Mucosa of rectum (tissue), 2 donors: ENCODE data around the gene PARD3.

Experiments used
- H3K27ac ChIP-seq, 2 donors: one replicate each; pipeline ENCODE4 v1.7.0; 2013; ENCODE audit warnings: inconsistent platforms in 2 of 2, low read depth in 2 of 2, low read length in 2 of 2
- H3K27me3 ChIP-seq, 2 donors: one replicate each; pipeline ENCODE4 v1.7.0; 2013; ENCODE audit warnings: low read length in 2 of 2; ENCODE audit not compliant: control insufficient read depth in 2 of 2, insufficient read depth in 2 of 2
- H3K36me3 ChIP-seq, 2 donors: one replicate each; pipeline ENCODE4 v1.7.0; 2013; ENCODE audit warnings: low read length in 2 of 2; ENCODE audit not compliant: control insufficient read depth in 2 of 2, insufficient read depth in 2 of 2
- H3K4me1 ChIP-seq, 2 donors: one replicate each; pipeline ENCODE4 v1.7.0; 2013; ENCODE audit warnings: low read length in 2 of 2, mild to moderate bottlenecking in 1 of 2; ENCODE audit not compliant: control insufficient read depth in 2 of 2, insufficient read depth in 2 of 2
- H3K4me3 ChIP-seq, 2 donors: one replicate each; pipeline ENCODE4 v1.7.0; 2013; ENCODE audit warnings: low read length in 2 of 2
- H3K9ac ChIP-seq, 2 donors: one replicate each; pipeline ENCODE4 v1.7.0; 2013; ENCODE audit warnings: low read length in 2 of 2, low read depth in 1 of 2, mild to moderate bottlenecking in 1 of 2
- H3K9me3 ChIP-seq, 2 donors: one replicate each; pipeline ENCODE4 v1.7.0; 2013; ENCODE audit warnings: low read length in 2 of 2; ENCODE audit not compliant: control insufficient read depth in 2 of 2
- donor health status: healthy.
- donor health status: Normal muscosa, but diverticular disease.

PARD3 gene

GRCh38 chr10:34292194-34292565 lies 522.9 kb downstream of the PARD3 start:
- H3K9me3 ChIP-seq, result no peaks in the 10 kb centered on the region
- no peaks in the 10 kb centered on the region for H3K4me1 ChIP-seq
- no peaks in the 10 kb centered on the region for H3K27me3 ChIP-seq
- no peak overlapping the region for H3K27ac ChIP-seq
- H3K9ac ChIP-seq, result no peak overlapping the region
- no peaks in the 10 kb centered on the region for H3K36me3 ChIP-seq
- no peak overlapping the region for H3K4me3 ChIP-seq

- Histone ChIP-seq H3K27ac (no peak overlapping the region), H3K27me3 (no peaks in the 10 kb centered on the region), H3K9me3 (no peaks in the 10 kb centered on the region), H3K4me3 (no peak overlapping the region), H3K9ac (no peak overlapping the region), H3K4me1 (no peaks in the 10 kb centered on the region), H3K36me3 (no peaks in the 10 kb centered on the region)
Observed at GRCh38 chr10:34291466-34292193, 523.5 kb downstream of the PARD3 start.

- Histone ChIP-seq H3K27ac (no peak overlapping the region), H3K27me3 (no peaks in the 10 kb centered on the region), H3K4me1 (no peaks in the 10 kb centered on the region), H3K36me3 (no peaks in the 10 kb centered on the region), H3K9ac (no peak overlapping the region), H3K4me3 (no peak overlapping the region), H3K9me3 (no peaks in the 10 kb centered on the region)
Observed at GRCh38 chr10:34290412-34291081, 524.5 kb downstream of the PARD3 start.

- Histone ChIP-seq H3K27ac (no peak overlapping the region), H3K4me3 (no peak overlapping the region), H3K4me1 (no peaks in the 10 kb centered on the region), H3K36me3 (no peaks in the 10 kb centered on the region), H3K9me3 (no peaks in the 10 kb centered on the region), H3K9ac (no peak overlapping the region), H3K27me3 (no peaks in the 10 kb centered on the region)
Observed at GRCh38 chr10:34288634-34289033, 526.5 kb downstream of the PARD3 start.

- Histone ChIP-seq H3K9me3 (no peaks in the 10 kb centered on the region), H3K27me3 (no peaks in the 10 kb centered on the region), H3K9ac (no peak overlapping the region), H3K27ac (no peak overlapping the region), H3K4me1 (no peaks in the 10 kb centered on the region), H3K4me3 (no peak overlapping the region), H3K36me3 (no peaks in the 10 kb centered on the region)
Observed at GRCh38 chr10:34286136-34286739, 528.9 kb downstream of the PARD3 start.

- Histone ChIP-seq H3K9me3 (no peaks in the 10 kb centered on the region), H3K9ac (no peak overlapping the region), H3K27me3 (no peaks in the 10 kb centered on the region), H3K4me3 (no peak overlapping the region), H3K4me1 (no peaks in the 10 kb centered on the region), H3K36me3 (no peaks in the 10 kb centered on the region), H3K27ac (no peak overlapping the region)
Observed at GRCh38 chr10:34281661-34282582, 533.2 kb downstream of the PARD3 start.

- Histone ChIP-seq H3K9ac (no peak overlapping the region), H3K4me3 (no peak overlapping the region)
Observed at GRCh38 chr10:34280599-34281374, 534.3 kb downstream of the PARD3 start.

GRCh38 chr10:34275626-34276130 lies 539.4 kb downstream of the PARD3 start:
- no peak overlapping the region for H3K27ac ChIP-seq
- no peak overlapping the region for H3K4me3 ChIP-seq
- no peaks in the 10 kb centered on the region for H3K4me1 ChIP-seq
- no peaks in the 10 kb centered on the region for H3K9me3 ChIP-seq
- no peak overlapping the region for H3K9ac ChIP-seq
- no peaks in the 10 kb centered on the region for H3K36me3 ChIP-seq
- no peaks in the 10 kb centered on the region for H3K27me3 ChIP-seq

More at GRCh38 chr10:34280599-34281374, 534.3 kb downstream of the PARD3 start:
- H3K36me3 ChIP-seq, result no peaks in the 10 kb centered on the region
- no peaks in the 10 kb centered on the region for H3K9me3 ChIP-seq
- no peaks in the 10 kb centered on the region for H3K4me1 ChIP-seq
- no peaks in the 10 kb centered on the region for H3K27me3 ChIP-seq
- no peak overlapping the region for H3K27ac ChIP-seq

- no peak overlapping the region for H3K4me3 ChIP-seq
- no peaks in the 10 kb centered on the region for H3K36me3 ChIP-seq
- H3K9me3 ChIP-seq, result no peaks in the 10 kb centered on the region
- H3K4me1 ChIP-seq, result no peaks in the 10 kb centered on the region
- H3K27ac ChIP-seq, result no peak overlapping the region
- no peak overlapping the region for H3K9ac ChIP-seq
- no peaks in the 10 kb centered on the region for H3K27me3 ChIP-seq
Observed at GRCh38 chr10:34274906-34275305, 540.2 kb downstream of the PARD3 start.
